Thyroid gland (tissue), 4 donors: ENCODE results near the gene RPS26.

Experiments
- CTCF ChIP-seq, 6 experiments: fragments of 200-600 bp in 3 of 6; fragments of 450-650 bp in 3 of 6; sonication (generic) in 3 of 6; IDR thresholded peaks; one replicate each; pipeline ENCODE4 v1.5.1; 2016 to 2019; ENCODE audit warnings: antibody characterized with exemption in 6 of 6, mild to moderate bottlenecking in 2 of 6, inconsistent platforms in 1 of 6, moderate library complexity in 1 of 6
- POLR2A ChIP-seq, 2 donors: fragments of 450-650 bp; IDR thresholded peaks; one replicate each; pipeline ENCODE4 v1.6.1; 2017; ENCODE audit warnings: antibody characterized with exemption in 2 of 2, mild to moderate bottlenecking in 2 of 2, moderate library complexity in 1 of 2

DNA sequence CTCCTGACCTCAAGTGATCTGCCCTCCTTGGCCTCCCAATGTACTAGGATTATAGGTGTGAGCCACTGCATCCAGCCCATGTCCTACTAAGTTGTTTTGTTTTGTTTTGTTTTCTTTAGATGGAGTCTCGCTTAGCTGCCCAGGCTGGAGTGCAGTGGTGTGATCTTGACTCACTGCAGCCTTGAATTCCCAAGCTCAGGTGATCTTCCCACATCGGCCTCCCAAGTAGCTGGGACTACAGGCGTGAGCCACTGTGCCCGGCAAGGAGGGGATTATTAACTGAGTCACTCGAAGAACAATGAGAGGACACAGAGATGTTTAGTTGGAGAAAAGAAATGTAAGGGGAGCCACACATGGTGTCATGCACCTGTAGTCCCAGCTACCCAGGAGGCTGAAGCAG, 20.3 kb downstream of the RPS26 start:
- TF ChIP-seq CTCF (IDR thresholded peaks at IDR 0.05) (no peak), POLR2A (IDR thresholded peaks at IDR 0.05) (no peak)
